SK-N-SH (cell line): Measurements from ENCODE around the gene LPCAT2. TPM values are rescaled to one million over a fixed set of nuclear protein-coding genes. Genes with fewer than 3 reads are reported as not detected.
A peak's percentile ranks its signal among the peaks of the same experiment; 100 is the strongest.

ENCODE experiments used
- CTCF ChIA-PET: fragments of 300-600, 350-600 bp; formaldehyde crosslinking; extraction: SDS; loops from one replicate; lab custom pipeline; 2021; lab: Yijun Ruan, JAX
- POLR2A ChIA-PET: fragments of 350-600 bp; sonication (Branson Sonifier 250); formaldehyde crosslinking; extraction: SDS; loops from one replicate; lab custom pipeline; 2020; ENCODE audit warnings: antibody characterized with exemption, inconsistent platforms; lab: Yijun Ruan, JAX
- DNase-seq: peaks from one replicate; pipeline ENCODE4 v3.0.0; 2012
- H2AFZ ChIP-seq: fragments of 200-600 bp; sonication (generic); 2 replicates; pipeline ENCODE4 v1.8.1; 2016; ENCODE audit warnings: antibody characterized with exemption, mild to moderate bottlenecking, low read depth
- H3F3A ChIP-seq: fragments of 200-600 bp; sonication (generic); replicated peaks from 2 replicates; pipeline ENCODE3; 2016; ENCODE audit warnings: antibody characterized with exemption, mild to moderate bottlenecking; ENCODE audit not compliant: insufficient read depth
- H3K27ac ChIP-seq, 2 experiments: fragments of 200-500 bp in 1 of 2; fragments of 200-600 bp in 1 of 2; sonication (Bioruptor generic) in 1 of 2; sonication (generic), shearing (Covaris generic) in 1 of 2; 2 replicates each; pipeline versions ENCODE4 v1.5.1 to v1.6.1; 2014 to 2016; ENCODE audit warnings: low read depth in 2 of 2, inconsistent platforms in 1 of 2, low read length in 1 of 2, mild to moderate bottlenecking in 1 of 2, mixed read lengths in 1 of 2
- H3K27me3 ChIP-seq: fragments of 200-600 bp; sonication (generic), shearing (Covaris generic); 2 replicates; pipeline ENCODE4 v1.6.1; 2016; ENCODE audit warnings: mixed run types; ENCODE audit not compliant: insufficient read depth
- H3K36me3 ChIP-seq, 2 experiments: fragments of 200-500 bp in 1 of 2; fragments of 200-600 bp in 1 of 2; sonication (Bioruptor generic) in 1 of 2; sonication (generic) in 1 of 2; replicated peaks in 1 of 2; 2 replicates each; pipeline versions ENCODE3 to v1.5.1; 2014 to 2016; ENCODE audit warnings: low read length in 1 of 2, mild to moderate bottlenecking in 1 of 2; ENCODE audit not compliant: insufficient read depth in 2 of 2, control insufficient read depth in 1 of 2
- H3K4me1 ChIP-seq, 2 experiments: fragments of 200-500 bp in 1 of 2; fragments of 200-600 bp in 1 of 2; sonication (Bioruptor generic) in 1 of 2; sonication (generic), shearing (Covaris generic) in 1 of 2; 2 replicates each; pipeline versions ENCODE4 v1.5.1 to v1.6.1; 2014 to 2016; ENCODE audit warnings: low read depth in 1 of 2, low read length in 1 of 2, mixed run types in 1 of 2; ENCODE audit not compliant: insufficient read depth in 2 of 2, control insufficient read depth in 1 of 2
- H3K4me2 ChIP-seq: fragments of 200-600 bp; sonication (generic), shearing (Covaris generic); 2 replicates; pipeline ENCODE4 v1.6.1; 2017; ENCODE audit warnings: mixed run types
- H3K4me3 ChIP-seq, 2 experiments: fragments of 200-500 bp in 1 of 2; fragments of 200-600 bp in 1 of 2; sonication (Bioruptor generic) in 1 of 2; sonication (generic), shearing (Covaris generic) in 1 of 2; 2 replicates each; pipeline versions ENCODE4 v1.5.1 to v1.8.1; 2014 to 2016; ENCODE audit warnings: low read depth in 2 of 2, inconsistent platforms in 1 of 2, low read length in 1 of 2, mild to moderate bottlenecking in 1 of 2, mixed read lengths in 1 of 2, moderate library complexity in 1 of 2
- H3K79me2 ChIP-seq: fragments of 200-600 bp; sonication (generic); 2 replicates; pipeline ENCODE4 v1.8.1; 2017; ENCODE audit warnings: mild to moderate bottlenecking; ENCODE audit not compliant: insufficient read depth
- H3K9ac ChIP-seq: fragments of 200-600 bp; sonication (generic); 2 replicates; pipeline ENCODE4 v1.6.1; 2017; ENCODE audit warnings: mixed run types
- H3K9me2 ChIP-seq: fragments of 200-600 bp; sonication (generic); 2 replicates; pipeline ENCODE4 v1.6.1; 2017; ENCODE audit warnings: mixed run types
- H3K9me3 ChIP-seq: fragments of 200-600 bp; sonication (generic); 2 replicates; pipeline ENCODE4 v1.6.1; 2017; ENCODE audit warnings: mixed run types, mild to moderate bottlenecking, moderate library complexity
- H4K20me1 ChIP-seq: fragments of 200-600 bp; sonication (generic); 2 replicates; pipeline ENCODE4 v1.6.1; 2017; ENCODE audit warnings: mild to moderate bottlenecking, mixed run types; ENCODE audit not compliant: insufficient read depth
- EP300 ChIP-seq, 2 experiments: IDR thresholded peaks; 2 replicates each; pipeline versions ENCODE4 v1.4.0 to v1.6.1; 2012; ENCODE audit warnings: borderline replicate concordance in 1 of 2, low read depth in 1 of 2, low read length in 1 of 2
- FOSL2 ChIP-seq: IDR thresholded peaks from 2 replicates; pipeline ENCODE4 v1.4.0; 2012; ENCODE audit warnings: low read depth, mild to moderate bottlenecking, moderate library complexity, borderline replicate concordance
- FOXJ3 ChIP-seq: sonication (generic); formaldehyde crosslinking; IDR thresholded peaks from 2 replicates; pipeline ENCODE4 v1.5.1; 2020; ENCODE audit warnings: mild to moderate bottlenecking, missing genetic modification reagents
- FOXM1 ChIP-seq: IDR thresholded peaks from 2 replicates; pipeline ENCODE4 v1.4.0; 2012; ENCODE audit warnings: low read depth, mild to moderate bottlenecking
- GATA2 ChIP-seq: sonication (generic); formaldehyde crosslinking; IDR thresholded peaks from 2 replicates; pipeline ENCODE4 v1.5.0; 2020; ENCODE audit warnings: mild to moderate bottlenecking, missing genetic modification reagents
- NFIC ChIP-seq: IDR thresholded peaks from 2 replicates; pipeline ENCODE4 v1.4.0; 2012; ENCODE audit warnings: borderline replicate concordance
- NRF1 ChIP-seq: IDR thresholded peaks from 2 replicates; pipeline ENCODE4 v1.6.1; 2012; ENCODE audit warnings: low read depth, mild to moderate bottlenecking, low read length
- POLR2AphosphoS5 ChIP-seq: IDR thresholded peaks from 2 replicates; pipeline ENCODE4 v1.6.1; 2012; ENCODE audit warnings: low read depth, low read length
- RAD21 ChIP-seq: IDR thresholded peaks from 2 replicates; pipeline ENCODE4 v1.6.1; 2012; ENCODE audit warnings: mild to moderate bottlenecking, low read length
- RCOR1 ChIP-seq: fragments of 150-350 bp; IDR thresholded peaks from 2 replicates; pipeline ENCODE4 v1.6.1; 2017; ENCODE audit warnings: antibody characterized with exemption, low read length
- RFX5 ChIP-seq: IDR thresholded peaks from 2 replicates; pipeline ENCODE4 v1.6.1; 2012; ENCODE audit warnings: mild to moderate bottlenecking, improper control_type of control experiment, low read length
- SIN3A ChIP-seq: IDR thresholded peaks from 2 replicates; pipeline ENCODE4 v1.6.1; 2012; ENCODE audit warnings: low read depth, mild to moderate bottlenecking, low read length, moderate library complexity, borderline replicate concordance
- TCF12 ChIP-seq: IDR thresholded peaks from 2 replicates; pipeline ENCODE4 v1.4.0; 2012
- USF1 ChIP-seq: IDR thresholded peaks from 2 replicates; pipeline ENCODE4 v1.4.0; 2012; ENCODE audit warnings: low read depth, borderline replicate concordance
- WGBS: methylation state at CpG from one replicate; pipeline ENCODE4 v1.1.6; 2017; ENCODE audit warnings: low lambda C conversion rate; 5-methylcytosine and 5-hydroxymethylcytosine counted together
- polyA plus RNA-seq, 3 experiments: library from polyadenylated mRNA; depleted of rRNA; stranded (reverse); fragments of >200 nt; gene quantifications; 2 replicates each; pipeline ENCODE4 v1.2.3, GENCODE V29; 2012
- TF ChIP-seq, protein P1 (sequence below): IDR thresholded peaks from 2 replicates; pipeline ENCODE4; 2012
- TF ChIP-seq, protein P2 (sequence below): fragments of 200-600 bp; sonication (generic); IDR thresholded peaks from 2 replicates; pipeline ENCODE4 v1.6.1; 2017; ENCODE audit warnings: antibody characterized with exemption, mild to moderate bottlenecking, moderate library complexity

LPCAT2 gene
- polyA plus RNA-seq, 1 of the 3 experiments (the other 2 are of a cell fraction) = 9.1 TPM

DNA sequence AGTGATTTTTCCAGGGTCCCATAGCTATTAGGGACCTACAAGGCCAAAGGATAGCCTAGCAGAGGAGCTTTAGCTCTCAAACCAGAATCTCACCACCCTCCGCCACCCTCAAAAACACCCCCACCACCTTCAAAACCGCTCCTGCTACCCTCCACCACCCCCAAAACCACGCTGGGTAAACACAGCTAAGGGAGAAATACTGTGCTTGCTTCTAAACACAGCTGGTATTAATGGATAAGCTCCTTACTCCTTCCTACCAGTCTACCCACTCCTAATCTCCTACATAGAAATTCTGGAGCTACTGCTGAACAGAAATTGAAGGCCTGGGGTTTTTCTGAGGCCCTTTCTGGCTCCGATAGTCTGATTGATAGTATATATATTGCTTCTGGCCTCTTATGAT lies 2.2 kb upstream of the LPCAT2 start:
- Histone ChIP-seq H3K9me2 (no peaks in the 10 kb centered on the region), H3K27me3 (no peaks in the 10 kb centered on the region), H3K27ac (0 out of 4 replicates have a peak overlapping the region, but pooled peaks of 1 of the 2 experiments have one; percentile 18), H3K4me2 (no peak overlapping the region), H3K9ac (no peak overlapping the region), H3K36me3 (peaks cover 51 to 66% of the 10 kb centered on the region in 2 experiments), H4K20me1 (no peaks in the 10 kb centered on the region), H3K79me2 (peaks cover 28% of the 10 kb centered on the region), H3K4me3 (no peak overlapping the region), H3K9me3 (no peaks in the 10 kb centered on the region), H3K4me1 (peaks cover 16 to 24% of the 10 kb centered on the region in 2 experiments)
- 54% methylated on average over 4 of the region's 4 CpGs for WGBS
- POLR2A ChIA-PET = no interaction called here
- CTCF ChIA-PET = interaction anchor here (0.7 to 1.3 kb wide), 2 partner anchors 14 to 41 kb away, joined by 3 read pairs; no protein-coding TSS in a partner anchor
- TF ChIP-seq RAD21 (no peak), NFIC (no peak), SIN3A (no peak), RFX5 (no peak), EP300 (IDR thresholded peaks at IDR 0.05; ENCODE audit: borderline replicate concordance in 1 of 2, low read depth in 1 of 2, low read length in 1 of 2) (no peak), GATA2 (CRISPR knock-in tag) (no peak), FOXM1 (no peak), POLR2AphosphoS5 (no peak), TCF12 (no peak), FOSL2 (no peak), RCOR1 (no peak), NRF1 (no peak), FOXJ3 (CRISPR knock-in tag) (no peak)
- TF ChIP-seq, protein P1, sequence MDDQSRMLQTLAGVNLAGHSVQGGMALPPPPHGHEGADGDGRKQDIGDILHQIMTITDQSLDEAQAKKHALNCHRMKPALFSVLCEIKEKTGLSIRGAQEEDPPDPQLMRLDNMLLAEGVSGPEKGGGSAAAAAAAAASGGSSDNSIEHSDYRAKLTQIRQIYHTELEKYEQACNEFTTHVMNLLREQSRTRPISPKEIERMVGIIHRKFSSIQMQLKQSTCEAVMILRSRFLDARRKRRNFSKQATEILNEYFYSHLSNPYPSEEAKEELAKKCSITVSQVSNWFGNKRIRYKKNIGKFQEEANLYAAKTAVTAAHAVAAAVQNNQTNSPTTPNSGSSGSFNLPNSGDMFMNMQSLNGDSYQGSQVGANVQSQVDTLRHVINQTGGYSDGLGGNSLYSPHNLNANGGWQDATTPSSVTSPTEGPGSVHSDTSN = no peak
- TF ChIP-seq, all 33 proteins: peak for 0
- peaks cover 52% of the 10 kb centered on the region for H3F3A ChIP-seq
- H2AFZ ChIP-seq = no peak overlapping the region
- DNase-seq = no peak

GRCh38 chr16:55508271-55508921 lies 476 bp upstream of the LPCAT2 start:
- 65% methylated on average over 6 of the region's 9 CpGs for WGBS
- Histone ChIP-seq H3F3A (peaks cover 48% of the 10 kb centered on the region), H3K4me2 (peak overlapping the region; percentile 92; the same call in 1 of the 2 replicates), H3K9me3 (peaks cover 7% of the 10 kb centered on the region; the same call in 1 of the 2 replicates), H2AFZ (no peak overlapping the region), H3K79me2 (peaks cover 43% of the 10 kb centered on the region), H3K9ac (no peak overlapping the region; the same call in 1 of the 2 replicates), H3K9me2 (no peaks in the 10 kb centered on the region), H4K20me1 (no peaks in the 10 kb centered on the region), H3K27ac (peak overlapping the region; percentile 69 to 80; a peak in 3 of 4 replicates), H3K27me3 (no peaks in the 10 kb centered on the region), H3K36me3 (peaks cover 57 to 73% of the 10 kb centered on the region in 2 experiments), H3K4me3 (peak overlapping the region; percentile 59 to 89; a peak in 2 of 4 replicates), H3K4me1 (peaks cover 0 to 7% of the 10 kb centered on the region in 2 experiments; a peak in 2 of 4 replicates)
- ChIA-PET CTCF (interaction anchor here (0.9 kb wide), 1 partner anchor 36 kb away, joined by 3 read pairs; no protein-coding TSS in a partner anchor), POLR2A (no interaction called here)
- no peak for DNase-seq
- TF ChIP-seq, protein P2, sequence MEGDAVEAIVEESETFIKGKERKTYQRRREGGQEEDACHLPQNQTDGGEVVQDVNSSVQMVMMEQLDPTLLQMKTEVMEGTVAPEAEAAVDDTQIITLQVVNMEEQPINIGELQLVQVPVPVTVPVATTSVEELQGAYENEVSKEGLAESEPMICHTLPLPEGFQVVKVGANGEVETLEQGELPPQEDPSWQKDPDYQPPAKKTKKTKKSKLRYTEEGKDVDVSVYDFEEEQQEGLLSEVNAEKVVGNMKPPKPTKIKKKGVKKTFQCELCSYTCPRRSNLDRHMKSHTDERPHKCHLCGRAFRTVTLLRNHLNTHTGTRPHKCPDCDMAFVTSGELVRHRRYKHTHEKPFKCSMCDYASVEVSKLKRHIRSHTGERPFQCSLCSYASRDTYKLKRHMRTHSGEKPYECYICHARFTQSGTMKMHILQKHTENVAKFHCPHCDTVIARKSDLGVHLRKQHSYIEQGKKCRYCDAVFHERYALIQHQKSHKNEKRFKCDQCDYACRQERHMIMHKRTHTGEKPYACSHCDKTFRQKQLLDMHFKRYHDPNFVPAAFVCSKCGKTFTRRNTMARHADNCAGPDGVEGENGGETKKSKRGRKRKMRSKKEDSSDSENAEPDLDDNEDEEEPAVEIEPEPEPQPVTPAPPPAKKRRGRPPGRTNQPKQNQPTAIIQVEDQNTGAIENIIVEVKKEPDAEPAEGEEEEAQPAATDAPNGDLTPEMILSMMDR = no peak
- TF ChIP-seq USF1 = no peak
- no peak for TF ChIP-seq RCOR1
- TF ChIP-seq SIN3A = no peak
